IMR-90 (cell line): ENCODE data around the gene OLFM4. TPM values are rescaled to one million over a fixed set of nuclear protein-coding genes. Genes with fewer than 3 reads are reported as not detected.

Experiments used
- ATAC-seq: fragments of 200-7000 bp; cut with Tn5 transposase; 2 replicates; pipeline ENCODE4 v1.9.1; 2020; ENCODE audit warnings: low read depth, mild to moderate bottlenecking, moderate library complexity
- BruUV-seq: library from RNA; stranded (reverse); fragments of 400-500 nt; replicated peaks from 2 replicates; lab custom pipeline; 2021; lab: Mats Ljungman, UMichigan
- CTCF ChIA-PET: fragments of 300-600 bp; formaldehyde crosslinking; extraction: SDS; loops from one replicate; lab custom pipeline; 2021; ENCODE audit warnings: antibody characterized with exemption; lab: Yijun Ruan, JAX
- POLR2A ChIA-PET: fragments of 300-600 bp; sonication (Branson Sonifier 250); formaldehyde crosslinking; loops from one replicate; lab custom pipeline; 2022; ENCODE audit warnings: antibody characterized with exemption; ENCODE audit not compliant: unreplicated experiment; lab: Charles Lee
- DNase-seq: peaks from one replicate; pipeline ENCODE4 v3.0.0; 2013
- H2AFZ ChIP-seq: replicated peaks from 2 replicates; pipeline ENCODE3; 2013; ENCODE audit warnings: low read length, mild to moderate bottlenecking; ENCODE audit not compliant: poor library complexity
- H2AK5ac ChIP-seq: 2 replicates; pipeline ENCODE4 v1.6.1; 2013; ENCODE audit warnings: low read depth, low read length, inconsistent platforms
- H2AK9ac ChIP-seq: replicated peaks from 2 replicates; pipeline ENCODE3; 2013; ENCODE audit warnings: mild to moderate bottlenecking, low read depth, low read length, moderate library complexity; ENCODE audit not compliant: poor library complexity
- H2BK120ac ChIP-seq: 2 replicates; pipeline ENCODE4 v1.6.1; 2013; ENCODE audit warnings: low read depth, low read length, inconsistent platforms
- H2BK15ac ChIP-seq: 3 replicates; pipeline ENCODE4 v1.6.1; 2013; ENCODE audit warnings: low read depth, low read length, inconsistent platforms
- H2BK20ac ChIP-seq: 2 replicates; pipeline ENCODE4 v1.6.1; 2013; ENCODE audit warnings: low read depth, mild to moderate bottlenecking, inconsistent platforms, low read length, moderate library complexity
- H2BK5ac ChIP-seq: 2 replicates; pipeline ENCODE4 v1.6.1; 2013; ENCODE audit warnings: mild to moderate bottlenecking, low read depth, low read length, inconsistent platforms; ENCODE audit not compliant: poor library complexity, severe bottlenecking
- H3K14ac ChIP-seq: replicated peaks from 2 replicates; pipeline ENCODE4 v1.6.1; 2013; ENCODE audit warnings: low read depth, low read length, inconsistent platforms
- H3K18ac ChIP-seq: 2 replicates; pipeline ENCODE4 v1.6.1; 2013; ENCODE audit warnings: low read depth, low read length, control low read depth
- H3K23ac ChIP-seq: 2 replicates; pipeline ENCODE4 v1.6.1; 2013; ENCODE audit warnings: low read depth, low read length, inconsistent platforms
- H3K27ac ChIP-seq: 2 replicates; pipeline ENCODE4 v1.5.1; 2013; ENCODE audit warnings: mild to moderate bottlenecking, control low read depth, low read length; ENCODE audit not compliant: insufficient read depth
- H3K27me3 ChIP-seq: 2 replicates; pipeline ENCODE4 v1.6.1; 2013; ENCODE audit warnings: low read length; ENCODE audit not compliant: control insufficient read depth, insufficient read depth
- H3K36me3 ChIP-seq: 2 replicates; pipeline ENCODE4 v1.6.1; 2013; ENCODE audit warnings: low read length, mixed read lengths; ENCODE audit not compliant: control insufficient read depth, insufficient read depth
- H3K4ac ChIP-seq: 2 replicates; pipeline ENCODE4 v1.6.1; 2013; ENCODE audit warnings: low read depth, low read length, inconsistent platforms
- H3K4me1 ChIP-seq: 2 replicates; pipeline ENCODE4 v1.6.1; 2013; ENCODE audit warnings: low read length, mixed read lengths; ENCODE audit not compliant: control insufficient read depth, insufficient read depth
- H3K4me2 ChIP-seq: 2 replicates; pipeline ENCODE4 v1.6.1; 2013; ENCODE audit warnings: low read depth, mild to moderate bottlenecking, control low read depth, low read length, moderate library complexity
- H3K4me3 ChIP-seq: 2 replicates; pipeline ENCODE4 v1.5.1; 2013; ENCODE audit warnings: low read depth, mild to moderate bottlenecking, control low read depth, low read length, moderate library complexity; ENCODE audit not compliant: insufficient read depth
- H3K56ac ChIP-seq: 2 replicates; pipeline ENCODE4 v1.6.1; 2013; ENCODE audit warnings: low read length, inconsistent platforms; ENCODE audit not compliant: insufficient read depth; ENCODE audit errors: extremely low read depth
- H3K79me1 ChIP-seq, 2 experiments: 2 replicates each; pipeline ENCODE4 v1.6.1; 2013; ENCODE audit warnings: low read length in 2 of 2, inconsistent platforms in 1 of 2, low read depth in 1 of 2
- H3K9ac ChIP-seq: 2 replicates; pipeline ENCODE4 v1.6.1; 2013; ENCODE audit warnings: low read depth, low read length, control low read depth
- H3K9me1 ChIP-seq: 2 replicates; pipeline ENCODE4 v1.6.1; 2013; ENCODE audit warnings: low read length, inconsistent platforms; ENCODE audit not compliant: insufficient read depth
- H3K9me3 ChIP-seq: 2 replicates; pipeline ENCODE4 v1.6.1; 2013; ENCODE audit warnings: low read length; ENCODE audit not compliant: control insufficient read depth, insufficient read depth
- H4K20me1 ChIP-seq: 2 replicates; pipeline ENCODE4 v1.6.1; 2013; ENCODE audit warnings: low read length, inconsistent platforms; ENCODE audit not compliant: insufficient read depth
- H4K5ac ChIP-seq: 2 replicates; pipeline ENCODE4 v1.6.1; 2013; ENCODE audit warnings: mild to moderate bottlenecking, low read depth, low read length, control low read depth
- H4K8ac ChIP-seq, 2 experiments: 2 replicates each; pipeline ENCODE4 v1.6.1; 2013; ENCODE audit warnings: low read depth in 2 of 2, low read length in 2 of 2, control low read depth in 1 of 2, inconsistent platforms in 1 of 2
- H4K91ac ChIP-seq: 2 replicates; pipeline ENCODE4 v1.6.1; 2013; ENCODE audit warnings: low read depth, low read length, inconsistent platforms; ENCODE audit not compliant: insufficient read depth
- CHD1 ChIP-seq: IDR thresholded peaks from 2 replicates; pipeline ENCODE4 v1.6.1; 2012; ENCODE audit warnings: low read depth, low read length, improper control_type of control experiment
- MAZ ChIP-seq: IDR thresholded peaks from 2 replicates; pipeline ENCODE4 v1.6.1; 2012; ENCODE audit warnings: low read depth, mild to moderate bottlenecking, low read length, improper control_type of control experiment, moderate library complexity, borderline replicate concordance
- MXI1 ChIP-seq: IDR thresholded peaks from 2 replicates; pipeline ENCODE4 v1.6.1; 2012; ENCODE audit warnings: low read depth, mild to moderate bottlenecking, low read length, moderate library complexity, borderline replicate concordance
- POLR2A ChIP-seq: IDR thresholded peaks from 2 replicates; pipeline ENCODE4 v1.6.1; 2012; ENCODE audit warnings: mild to moderate bottlenecking, low read depth, low read length
- RAD21 ChIP-seq: IDR thresholded peaks from 2 replicates; pipeline ENCODE4 v1.6.1; 2012; ENCODE audit warnings: low read length, improper control_type of control experiment
- RCOR1 ChIP-seq: IDR thresholded peaks from 2 replicates; pipeline ENCODE4 v1.6.1; 2012; ENCODE audit warnings: mild to moderate bottlenecking, low read length, improper control_type of control experiment; ENCODE audit not compliant: insufficient replicate concordance
- RFX5 ChIP-seq: IDR thresholded peaks from 2 replicates; pipeline ENCODE4 v1.8.0; 2012; ENCODE audit warnings: low read depth, mild to moderate bottlenecking, low read length, moderate library complexity
- WGBS, 2 experiments: methylation state at CpG; one replicate each; pipeline versions ENCODE4 v1.1.5 to v1.1.7; 2013; ENCODE audit warnings: missing lambda C conversion rate in 2 of 2; ENCODE audit not compliant: insufficient read length in 1 of 2; ENCODE audit errors: extremely low coverage in 2 of 2; 5-methylcytosine and 5-hydroxymethylcytosine counted together
- dilution Hi-C: fragments of 300-500 bp; cut with HindIII; formaldehyde crosslinking; loops from one replicate; pipeline ENCODE4 v1.14.3; 2018; ENCODE audit warnings: low sequenced_read_pairs; ENCODE audit not compliant: unreplicated experiment
- in situ Hi-C: fragments of 300-500 bp; cut with MboI; formaldehyde crosslinking; loops from 3 replicates; pipeline ENCODE4 v1.14.3; 2019; ENCODE audit warnings: low sequenced_read_pairs, inconsistent platforms, mixed read lengths
- intact Hi-C: fragments of 100-400 bp; cut with micrococcal nuclease; formaldehyde crosslinking; loops from 2 replicates; pipeline ENCODE4 v1.10.0; 2022
- polyA plus RNA-seq, 3 experiments: library from polyadenylated mRNA; depleted of rRNA; stranded (reverse); fragments of >200 nt; gene quantifications; 2 replicates each; pipeline ENCODE4 v1.2.3, GENCODE V29; 2012; ENCODE audit warnings: low replicate concordance in 1 of 3
- total RNA-seq: library from RNA; depleted of rRNA; stranded (reverse); fragments of >200 nt; gene quantifications from 2 replicates; pipeline ENCODE4 v1.2.3, GENCODE V29; 2012
- TF ChIP-seq, protein P1 (sequence below): conservative IDR thresholded peaks from 2 replicates; pipeline ENCODE4 v1.5.1; 2012; ENCODE audit warnings: mild to moderate bottlenecking, low read depth, low read length, improper control_type of control experiment

OLFM4 gene
- total and polyA plus RNA-seq, 2 of the 4 experiments (the other 2 are of a cell fraction): not detected

DNA sequence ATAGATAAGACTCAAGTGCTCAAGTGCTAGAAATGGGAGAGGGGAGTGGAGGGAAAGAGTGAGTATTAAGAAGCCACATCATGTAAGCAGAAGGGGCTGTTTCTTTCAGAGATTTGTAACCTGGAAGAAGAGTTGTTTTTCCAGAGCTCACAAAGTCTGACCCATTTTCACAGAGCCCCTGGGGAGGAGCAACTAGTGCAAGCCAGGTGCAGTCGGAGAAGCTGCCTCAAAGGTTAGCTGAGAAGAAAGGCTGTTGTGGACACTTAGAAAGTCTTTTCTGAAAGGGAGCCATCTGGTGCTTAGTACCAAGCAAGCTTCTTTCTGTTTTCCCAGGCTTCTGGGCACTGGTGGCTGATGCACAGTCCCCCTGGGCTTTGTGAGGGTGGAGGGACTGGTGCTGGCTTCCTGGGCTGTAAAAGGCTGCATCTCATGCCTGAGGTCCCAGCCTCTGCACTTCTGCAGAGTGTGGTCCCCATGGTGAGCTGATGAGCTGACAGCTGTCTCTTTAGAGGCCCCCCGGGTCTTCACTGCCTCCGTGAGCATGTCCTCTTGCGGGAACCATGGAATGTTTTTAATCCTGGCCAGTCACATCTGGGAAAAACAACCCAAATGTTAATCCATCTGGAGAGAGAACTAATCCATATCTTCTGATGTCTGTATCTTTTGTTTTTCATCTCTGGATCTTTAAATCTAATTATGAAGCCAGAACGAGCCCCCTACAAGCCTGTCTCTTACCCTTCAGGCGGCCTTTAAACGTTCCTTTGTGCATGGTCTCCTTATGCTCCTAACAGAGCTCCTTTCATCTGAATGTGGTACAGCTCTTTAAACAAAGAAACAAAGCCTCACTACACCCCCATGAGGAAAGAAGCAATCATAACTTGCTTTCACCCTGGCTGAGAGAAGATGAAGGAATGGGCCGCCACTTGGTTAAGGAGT, 40.2 kb downstream of the OLFM4 start:
- Histone ChIP-seq H2BK5ac (no peak overlapping the region), H3K23ac (no peak overlapping the region), H3K9me1 (no peaks in the 10 kb centered on the region), H3K4ac (no peak overlapping the region), H2BK15ac (no peak overlapping the region), H2BK20ac (no peak overlapping the region), H2BK120ac (no peak overlapping the region), H2AFZ (no peak overlapping the region), H3K4me1 (no peaks in the 10 kb centered on the region), H3K9me3 (peaks cover 4% of the 10 kb centered on the region; the same call in 1 of the 2 replicates), H3K79me1 (no peaks in the 10 kb centered on the region), H3K4me3 (no peak overlapping the region), H3K36me3 (no peaks in the 10 kb centered on the region), H3K4me2 (no peak overlapping the region), H4K20me1 (no peaks in the 10 kb centered on the region), H2AK9ac (no peak overlapping the region), H3K18ac (no peak overlapping the region), H2AK5ac (no peak overlapping the region), H4K8ac (no peak overlapping the region), H4K5ac (no peak overlapping the region), H3K14ac (no peak overlapping the region), H3K27ac (no peak overlapping the region), H3K56ac (no peak overlapping the region), H3K27me3 (no peaks in the 10 kb centered on the region), H4K91ac (no peak overlapping the region), H3K9ac (no peak overlapping the region)
- in situ Hi-C loops: no loop called here
- dilution Hi-C loops: no loop called here
- CTCF ChIA-PET: no interaction called here
- TF ChIP-seq RCOR1 (no peak), MAZ (no peak), RAD21 (no peak), MXI1 (no peak), RFX5 (no peak), POLR2A (no peak), CHD1 (no peak)
- TF ChIP-seq, protein P1, sequence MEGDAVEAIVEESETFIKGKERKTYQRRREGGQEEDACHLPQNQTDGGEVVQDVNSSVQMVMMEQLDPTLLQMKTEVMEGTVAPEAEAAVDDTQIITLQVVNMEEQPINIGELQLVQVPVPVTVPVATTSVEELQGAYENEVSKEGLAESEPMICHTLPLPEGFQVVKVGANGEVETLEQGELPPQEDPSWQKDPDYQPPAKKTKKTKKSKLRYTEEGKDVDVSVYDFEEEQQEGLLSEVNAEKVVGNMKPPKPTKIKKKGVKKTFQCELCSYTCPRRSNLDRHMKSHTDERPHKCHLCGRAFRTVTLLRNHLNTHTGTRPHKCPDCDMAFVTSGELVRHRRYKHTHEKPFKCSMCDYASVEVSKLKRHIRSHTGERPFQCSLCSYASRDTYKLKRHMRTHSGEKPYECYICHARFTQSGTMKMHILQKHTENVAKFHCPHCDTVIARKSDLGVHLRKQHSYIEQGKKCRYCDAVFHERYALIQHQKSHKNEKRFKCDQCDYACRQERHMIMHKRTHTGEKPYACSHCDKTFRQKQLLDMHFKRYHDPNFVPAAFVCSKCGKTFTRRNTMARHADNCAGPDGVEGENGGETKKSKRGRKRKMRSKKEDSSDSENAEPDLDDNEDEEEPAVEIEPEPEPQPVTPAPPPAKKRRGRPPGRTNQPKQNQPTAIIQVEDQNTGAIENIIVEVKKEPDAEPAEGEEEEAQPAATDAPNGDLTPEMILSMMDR: no peak
- DNase-seq (no peak), ATAC-seq (no peak)
- POLR2A ChIA-PET: interaction anchor here (0.6 kb wide), 1 partner anchor 10 kb away, joined by 4 read pairs; no protein-coding TSS in a partner anchor
- BruUV-seq: no TSS peak
- WGBS, 2 experiments: no CpG with 5 or more reads among the region's 8 CpGs
- intact Hi-C loops: no loop called here
